PC-9 (cell line): ENCODE results near the gene LEP. TPM values are rescaled to one million over a fixed set of nuclear protein-coding genes. Genes with fewer than 3 reads are reported as not detected.

Experiments used
- Bru-seq: library from RNA; stranded (reverse); fragments of 400-500 nt; gene quantifications from one replicate; lab custom pipeline; 2021; lab: Mats Ljungman, UMichigan
- BruChase-seq, 2 experiments: library from RNA; stranded (reverse); fragments of 400-500 nt; gene quantifications; one replicate each; lab custom pipeline; 2021; lab: Mats Ljungman, UMichigan
- BruUV-seq: library from RNA; stranded (reverse); fragments of 400-500 nt; replicated peaks from 2 replicates; lab custom pipeline; 2021; lab: Mats Ljungman, UMichigan
- CTCF ChIA-PET: fragments of 300-600 bp; sonication (Branson Sonifier 250); formaldehyde crosslinking; loops from one replicate; lab custom pipeline; 2022; ENCODE audit warnings: antibody characterized with exemption; lab: Charles Lee
- POLR2A ChIA-PET: fragments of 300-600 bp; sonication (Branson Sonifier 250); formaldehyde crosslinking; loops from one replicate; lab custom pipeline; 2022; ENCODE audit warnings: antibody characterized with exemption; ENCODE audit not compliant: unreplicated experiment; lab: Charles Lee
- DNase-seq, 2 experiments: peaks; one replicate each; pipeline versions ENCODE4 v3.0.0 to v3.0.0-alpha.2; 2015 to 2022; ENCODE audit warnings: mixed read lengths in 1 of 2
- H2AFZ ChIP-seq: fragments of 200-600 bp; sonication (generic); 2 replicates; pipeline ENCODE4 v1.8.1; 2017; ENCODE audit warnings: antibody characterized with exemption
- H3F3A ChIP-seq: fragments of 200-600 bp; sonication (generic); 2 replicates; pipeline ENCODE4 v1.8.1; 2017; ENCODE audit warnings: antibody characterized with exemption, mild to moderate bottlenecking, low read depth; ENCODE audit not compliant: insufficient read depth
- H3K27ac ChIP-seq: fragments of 200-600 bp; sonication (generic); 2 replicates; pipeline ENCODE4 v1.6.1; 2016; ENCODE audit warnings: mixed run types
- H3K27me3 ChIP-seq: fragments of 200-600 bp; sonication (generic); 2 replicates; pipeline ENCODE4 v1.6.1; 2016; ENCODE audit warnings: low read depth, mixed run types; ENCODE audit not compliant: insufficient read depth
- H3K36me3 ChIP-seq: fragments of 200-600 bp; sonication (generic); 2 replicates; pipeline ENCODE4 v1.6.1; 2016; ENCODE audit warnings: low read depth, mixed run types
- H3K4me1 ChIP-seq: fragments of 200-600 bp; sonication (generic); replicated peaks from 2 replicates; pipeline ENCODE4 v1.6.1; 2016; ENCODE audit warnings: mixed run types; ENCODE audit not compliant: insufficient read depth
- H3K4me2 ChIP-seq: fragments of 200-600 bp; sonication (generic); 2 replicates; pipeline ENCODE4 v1.6.1; 2017; ENCODE audit warnings: mixed run types
- H3K4me3 ChIP-seq: fragments of 200-600 bp; sonication (generic); 2 replicates; pipeline ENCODE4 v1.6.1; 2016; ENCODE audit warnings: mixed run types
- H3K79me2 ChIP-seq: fragments of 200-600 bp; sonication (generic); 2 replicates; pipeline ENCODE4 v1.6.1; 2017; ENCODE audit warnings: low read depth, mixed run types
- H3K9me2 ChIP-seq: fragments of 200-600 bp; sonication (generic); 2 replicates; pipeline ENCODE4 v1.8.1; 2017; ENCODE audit warnings: mild to moderate bottlenecking; ENCODE audit not compliant: insufficient read depth
- H3K9me3 ChIP-seq: fragments of 200-600 bp; sonication (generic); 2 replicates; pipeline ENCODE4 v1.8.1; 2016; ENCODE audit warnings: low read depth; ENCODE audit not compliant: insufficient read depth
- H4K20me1 ChIP-seq: fragments of 200-600 bp; sonication (generic); 2 replicates; pipeline ENCODE4 v1.8.1; 2017; ENCODE audit not compliant: insufficient read depth
- EZH2 ChIP-seq: fragments of 200-600 bp; sonication (generic); IDR thresholded peaks from 2 replicates; pipeline ENCODE4 v1.8.0; 2017; ENCODE audit warnings: antibody characterized with exemption, low read depth
- intact Hi-C: fragments of 100-400 bp; cut with micrococcal nuclease; formaldehyde crosslinking; loops from one replicate; pipeline ENCODE4 v1.10.0; 2022; ENCODE audit not compliant: unreplicated experiment
- long read RNA-seq: library from polyadenylated mRNA; stranded (forward); transcript quantifications from one replicate; pipeline ENCODE4 v2.0.0, GENCODE V29; 2022
- total RNA-seq: library from RNA; stranded (reverse); gene quantifications from 2 replicates; pipeline ENCODE4 v1.2.3, GENCODE V29; 2021
- TF ChIP-seq, protein P1 (sequence below): fragments of 200-600 bp; sonication (generic); conservative IDR thresholded peaks from 2 replicates; pipeline ENCODE4 v1.6.1; 2017; ENCODE audit warnings: mixed run types, antibody characterized with exemption, mild to moderate bottlenecking, moderate library complexity

LEP gene
- total RNA-seq = not detected in 2 replicates
- Bru-seq, nascent RNA = not detected
- not detected for BruChase-seq, experiment 1, labeled RNA remaining after a 2-hour chase
- BruChase-seq, experiment 2, labeled RNA remaining after a 6-hour chase = not detected
- long read RNA-seq = 0 reads

DNA sequence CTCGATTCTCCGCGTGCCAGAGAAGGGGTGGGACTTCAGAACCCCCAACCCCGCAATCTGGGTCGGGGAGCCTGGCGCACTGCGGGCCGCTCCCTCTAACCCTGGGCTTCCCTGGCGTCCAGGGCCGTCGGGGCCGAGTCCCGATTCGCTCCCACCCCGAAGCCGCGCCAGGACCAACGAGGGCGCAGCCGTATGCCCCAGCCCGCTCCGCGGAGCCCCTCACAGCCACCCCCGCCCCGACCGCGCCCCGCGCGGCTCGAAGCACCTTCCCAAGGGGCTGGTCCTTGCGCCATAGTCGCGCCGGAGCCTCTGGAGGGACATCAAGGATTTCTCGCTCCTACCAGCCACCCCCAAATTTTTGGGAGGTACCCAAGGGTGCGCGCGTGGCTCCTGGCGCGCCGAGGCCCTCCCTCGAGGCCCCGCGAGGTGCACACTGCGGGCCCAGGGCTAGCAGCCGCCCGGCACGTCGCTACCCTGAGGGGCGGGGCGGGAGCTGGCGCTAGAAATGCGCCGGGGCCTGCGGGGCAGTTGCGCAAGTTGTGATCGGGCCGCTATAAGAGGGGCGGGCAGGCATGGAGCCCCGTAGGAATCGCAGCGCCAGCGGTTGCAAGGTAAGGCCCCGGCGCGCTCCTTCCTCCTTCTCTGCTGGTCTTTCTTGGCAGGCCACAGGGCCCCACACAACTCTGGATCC lies at the start of gene LEP:
Gene LEP, plus strand, starts transcription at position 583 of the 691 bp plus-strand sequence. CDS start 10,741 bp downstream, outside the sequence.
- no peaks in the 10 kb centered on the region for H3K79me2 ChIP-seq
- H4K20me1 ChIP-seq = no peaks in the 10 kb centered on the region

GRCh38 chr7:128192497-128193142 lies 48.5 kb upstream of the LEP start:
- H3K36me3 ChIP-seq = no peaks in the 10 kb centered on the region
- peaks cover 4% of the 10 kb centered on the region; the same call in 1 of the 2 replicates for H3K9me3 ChIP-seq
- POLR2A ChIA-PET = no interaction called here
- no peaks in the 10 kb centered on the region for H3F3A ChIP-seq
- H3K4me1 ChIP-seq = no peaks in the 10 kb centered on the region
- intact Hi-C loops = no loop called here
- H3K4me3 ChIP-seq = no peak overlapping the region
- no TSS peak for BruUV-seq
- no peak overlapping the region for H2AFZ ChIP-seq
- H3K27ac ChIP-seq = no peak overlapping the region
- H3K27me3 ChIP-seq = no peaks in the 10 kb centered on the region
- H3K4me2 ChIP-seq = no peak overlapping the region
- no peak for DNase-seq
- H3K79me2 ChIP-seq = no peaks in the 10 kb centered on the region
- H3K9me2 ChIP-seq = no peaks in the 10 kb centered on the region
- CTCF ChIA-PET = no interaction called here
- no peak for TF ChIP-seq EZH2
- TF ChIP-seq, protein P1, sequence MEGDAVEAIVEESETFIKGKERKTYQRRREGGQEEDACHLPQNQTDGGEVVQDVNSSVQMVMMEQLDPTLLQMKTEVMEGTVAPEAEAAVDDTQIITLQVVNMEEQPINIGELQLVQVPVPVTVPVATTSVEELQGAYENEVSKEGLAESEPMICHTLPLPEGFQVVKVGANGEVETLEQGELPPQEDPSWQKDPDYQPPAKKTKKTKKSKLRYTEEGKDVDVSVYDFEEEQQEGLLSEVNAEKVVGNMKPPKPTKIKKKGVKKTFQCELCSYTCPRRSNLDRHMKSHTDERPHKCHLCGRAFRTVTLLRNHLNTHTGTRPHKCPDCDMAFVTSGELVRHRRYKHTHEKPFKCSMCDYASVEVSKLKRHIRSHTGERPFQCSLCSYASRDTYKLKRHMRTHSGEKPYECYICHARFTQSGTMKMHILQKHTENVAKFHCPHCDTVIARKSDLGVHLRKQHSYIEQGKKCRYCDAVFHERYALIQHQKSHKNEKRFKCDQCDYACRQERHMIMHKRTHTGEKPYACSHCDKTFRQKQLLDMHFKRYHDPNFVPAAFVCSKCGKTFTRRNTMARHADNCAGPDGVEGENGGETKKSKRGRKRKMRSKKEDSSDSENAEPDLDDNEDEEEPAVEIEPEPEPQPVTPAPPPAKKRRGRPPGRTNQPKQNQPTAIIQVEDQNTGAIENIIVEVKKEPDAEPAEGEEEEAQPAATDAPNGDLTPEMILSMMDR = no peak
- no peaks in the 10 kb centered on the region for H4K20me1 ChIP-seq

More for the DNA sequence above, at the start of gene LEP:
- peaks cover 13% of the 10 kb centered on the region for H3K4me1 ChIP-seq
- H3K27me3 ChIP-seq = no peaks in the 10 kb centered on the region
- no peaks in the 10 kb centered on the region for H3K9me2 ChIP-seq
- no peaks in the 10 kb centered on the region for H3K36me3 ChIP-seq
- DNase-seq = no peak
- TF ChIP-seq EZH2 = no peak
- TF ChIP-seq, protein P1 = no peak
- H3K9me3 ChIP-seq = peaks cover 17% of the 10 kb centered on the region
- ChIA-PET POLR2A (no interaction called here), CTCF (no interaction called here)
- H3F3A ChIP-seq = peaks cover 12% of the 10 kb centered on the region; the same call in 1 of the 2 replicates
- H3K4me2 ChIP-seq = no peak within 1 kb of the TSS
- intact Hi-C loops = no loop called here
- no peak within 1 kb of the TSS for H2AFZ ChIP-seq
- BruUV-seq = no TSS peak
- H3K27ac ChIP-seq = no peak within 1 kb of the TSS
- no peak within 1 kb of the TSS for H3K4me3 ChIP-seq

DNA sequence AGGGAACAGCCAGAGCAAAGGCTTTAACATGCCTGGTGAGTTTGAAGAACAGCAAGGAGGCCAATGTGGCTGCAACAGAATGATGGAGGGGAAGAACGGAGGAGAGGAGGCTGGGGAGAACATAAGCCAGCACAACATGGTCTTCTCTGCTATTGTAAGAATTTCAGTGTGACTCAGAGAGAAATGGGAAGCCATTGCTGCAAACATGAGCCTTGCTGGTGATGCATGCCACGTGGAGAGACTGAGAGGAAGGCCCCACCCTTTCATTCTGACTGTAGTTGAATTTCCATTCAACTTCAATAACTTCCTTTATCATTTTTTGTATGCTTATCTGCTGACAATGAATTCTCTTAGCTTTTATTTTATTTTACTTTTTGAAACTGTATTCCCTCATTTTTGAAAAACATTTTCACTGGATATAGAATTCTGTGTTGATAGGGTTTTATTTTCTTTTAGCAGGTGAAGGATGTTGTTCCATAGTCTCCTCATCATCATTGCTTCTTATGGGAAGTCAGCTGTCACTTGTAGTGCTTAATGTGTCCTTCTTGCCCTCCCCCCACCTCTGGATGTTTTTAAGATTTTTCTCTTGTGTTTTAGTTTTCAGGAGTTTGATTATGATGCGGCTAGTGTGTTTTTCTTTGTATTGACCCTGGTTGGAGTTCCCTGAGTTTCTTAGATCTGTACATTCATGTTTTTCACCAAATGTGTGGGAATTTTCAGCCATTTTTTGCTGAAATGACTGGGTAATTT lies 46.4 kb upstream of the LEP start:
- intact Hi-C loops = no loop called here
- DNase-seq = no peak
- H3K36me3 ChIP-seq = no peaks in the 10 kb centered on the region
- peaks cover 4% of the 10 kb centered on the region; the same call in 1 of the 2 replicates for H3K9me3 ChIP-seq
- CTCF ChIA-PET = no interaction called here
- no peak for TF ChIP-seq EZH2
- TF ChIP-seq, protein P1 = no peak
- no TSS peak for BruUV-seq
- H3K79me2 ChIP-seq = no peaks in the 10 kb centered on the region
- no peak overlapping the region for H3K27ac ChIP-seq
- no peak overlapping the region for H3K4me2 ChIP-seq
- H3K27me3 ChIP-seq = no peaks in the 10 kb centered on the region
- no peaks in the 10 kb centered on the region for H3K4me1 ChIP-seq
- no peak overlapping the region for H2AFZ ChIP-seq
- H3F3A ChIP-seq = no peaks in the 10 kb centered on the region
- H3K9me2 ChIP-seq = no peaks in the 10 kb centered on the region
- H4K20me1 ChIP-seq = no peaks in the 10 kb centered on the region
- no peak overlapping the region for H3K4me3 ChIP-seq
- POLR2A ChIA-PET = no interaction called here
